Dedifferentiated amniotic fluid mesenchymal stem cell (primary cell): ENCODE data around the gene ATG12.

Experiments
- DNase-seq: peaks from one replicate; pipeline ENCODE4 v3.0.0-alpha.2; 2016; ENCODE audit errors: extremely low spot score

The ATG12 gene

DNA sequence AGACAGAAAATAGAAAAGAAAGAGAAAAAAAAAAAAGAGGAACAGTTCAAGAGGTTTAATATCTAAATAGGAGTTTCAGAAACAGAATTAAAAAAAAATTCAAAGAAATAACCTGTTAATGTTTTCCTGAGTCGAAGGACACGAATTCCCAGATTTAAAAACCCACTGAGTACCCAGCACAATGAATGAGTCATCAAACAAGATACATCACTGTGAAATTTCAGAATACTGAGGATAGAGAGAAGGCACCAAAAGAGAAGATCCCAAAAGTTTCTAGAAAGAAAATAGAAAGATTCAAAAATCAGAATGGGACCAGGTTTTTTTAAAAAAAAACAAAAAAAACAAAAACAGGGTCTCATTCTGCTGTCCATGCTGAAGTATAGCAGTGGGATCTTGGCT is 33.7 kb downstream of the ATG12 start:
- DNase-seq, result no peak

DNA sequence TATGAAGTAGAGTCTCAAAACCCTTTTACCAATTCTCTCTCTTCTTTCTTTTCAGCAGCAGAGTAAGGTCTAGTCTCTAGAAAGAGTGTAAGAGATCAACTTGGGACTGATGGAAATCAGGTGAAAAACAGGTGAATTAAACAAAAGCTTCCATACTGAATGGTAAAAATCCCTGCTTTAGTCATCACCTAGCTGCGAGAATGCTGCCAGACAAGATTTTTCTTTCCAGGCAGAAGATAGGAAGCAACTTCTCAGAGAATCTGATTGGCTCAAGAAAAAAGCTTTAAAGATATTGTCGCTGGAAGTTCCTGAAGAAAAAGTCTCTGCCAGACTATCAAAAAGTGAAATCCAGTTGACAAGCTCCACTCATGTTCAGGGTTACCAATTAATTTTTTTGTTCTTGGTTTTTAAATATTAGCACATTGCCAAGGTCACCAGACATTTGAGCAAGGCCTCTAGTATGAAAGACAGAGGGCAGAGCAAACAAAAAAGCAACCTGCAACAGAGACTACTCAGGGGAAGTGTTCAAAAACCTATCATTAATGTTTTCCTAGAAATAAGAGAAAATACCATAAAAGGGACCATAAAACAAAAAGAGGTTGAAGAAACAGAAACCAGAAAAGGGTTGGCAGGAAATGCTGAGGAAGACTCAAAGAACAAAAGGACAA is 34.2 kb downstream of the ATG12 start:
- no peak for DNase-seq

DNA sequence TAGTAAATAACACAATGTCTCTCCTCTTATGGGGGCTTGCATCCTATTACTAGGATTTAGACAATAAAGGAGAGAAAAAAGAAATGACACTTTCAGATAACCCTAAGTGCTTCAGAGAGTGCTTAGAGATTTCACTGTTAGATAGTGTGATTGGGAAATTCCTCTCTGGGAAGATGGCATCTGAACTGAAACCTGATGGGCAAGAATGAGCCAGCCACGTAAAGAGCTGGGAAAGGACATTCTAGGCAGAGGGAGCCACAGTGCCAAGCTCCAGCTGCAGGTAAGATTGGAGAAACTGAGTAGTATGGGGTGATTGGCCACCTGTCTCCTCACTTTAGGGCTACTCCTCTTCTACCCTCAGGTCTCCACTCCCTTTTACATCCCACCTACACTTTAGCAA is 39.4 kb downstream of the ATG12 start:
- DNase-seq, result no peak

DNA sequence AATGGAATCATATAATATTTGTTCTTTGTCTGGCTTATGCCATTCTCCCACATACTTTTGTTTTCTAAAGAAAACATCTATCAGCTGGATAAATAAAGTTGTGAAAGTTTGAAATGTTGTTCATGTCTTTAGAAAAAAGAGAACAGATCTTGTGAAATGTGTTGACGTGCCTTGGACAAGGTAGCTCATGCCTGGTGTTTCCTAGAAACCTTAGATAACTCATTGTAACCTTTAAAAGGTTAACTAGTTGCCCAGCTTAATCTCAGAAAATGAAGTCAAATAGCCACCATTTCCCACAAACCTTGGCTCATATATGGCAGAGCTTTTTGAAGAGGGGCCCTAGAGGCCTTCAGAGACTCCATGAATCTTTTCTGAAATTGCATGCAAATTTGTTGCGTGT is 40.2 kb downstream of the ATG12 start:
- no peak for DNase-seq

DNA sequence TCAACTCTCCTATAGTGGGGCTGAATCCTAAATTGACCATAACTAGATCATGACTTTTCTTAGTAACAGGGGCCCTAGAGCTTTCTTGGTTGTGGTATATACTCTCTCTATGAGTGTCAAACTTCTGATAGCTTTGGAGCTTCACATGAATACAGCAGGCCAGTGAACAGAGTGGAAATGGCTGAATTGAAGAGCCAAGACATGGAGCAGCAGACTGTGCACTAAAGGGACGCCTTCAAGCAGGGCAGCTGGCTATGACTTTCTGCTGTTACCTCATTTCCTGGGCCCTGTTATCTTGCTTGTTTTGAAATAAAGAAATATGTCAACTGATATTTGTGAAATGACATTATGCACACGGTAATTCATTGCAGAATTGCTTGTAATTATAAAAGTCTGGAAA is 41.3 kb downstream of the ATG12 start:
- no peak for DNase-seq

DNA sequence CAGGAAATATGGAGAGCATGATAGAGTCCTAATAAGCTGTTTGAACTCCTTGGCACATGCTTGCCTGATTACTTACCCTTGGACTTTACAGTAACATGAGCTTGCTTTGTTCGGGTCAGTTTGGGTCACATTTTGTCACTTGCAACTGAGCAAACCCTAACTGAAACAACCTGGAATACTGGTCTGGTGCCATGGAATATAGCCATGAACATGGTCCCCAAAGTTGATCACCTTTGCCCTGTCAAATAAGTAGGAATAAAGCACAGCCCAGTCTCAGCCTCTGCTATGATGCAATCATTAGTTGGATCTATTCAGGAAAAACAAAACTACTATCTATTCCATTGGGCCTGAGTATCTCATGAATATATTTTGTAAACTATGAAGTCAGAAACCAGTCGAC is 43.1 kb downstream of the ATG12 start:
- DNase-seq, result no peak

DNA sequence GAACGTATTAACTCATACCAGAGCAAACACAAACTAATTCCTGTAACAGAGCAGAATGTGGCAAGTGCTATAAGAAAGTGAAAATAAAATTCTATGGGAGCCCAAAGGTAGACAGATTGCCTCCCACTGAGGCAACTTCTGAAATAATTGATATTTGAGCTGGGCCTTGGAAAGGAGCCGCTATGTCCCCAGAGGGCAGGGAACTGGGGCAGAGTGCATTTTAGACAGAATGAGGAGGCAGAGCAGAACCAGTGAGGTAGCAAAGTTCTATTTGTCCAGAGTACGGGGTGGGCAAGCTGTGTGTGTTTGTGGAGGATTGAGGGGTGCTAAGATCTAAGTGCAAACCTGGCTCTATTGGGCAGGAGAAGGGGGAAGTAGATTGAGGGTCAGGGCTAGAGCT is 44.7 kb downstream of the ATG12 start:
- DNase-seq, result no peak

DNA sequence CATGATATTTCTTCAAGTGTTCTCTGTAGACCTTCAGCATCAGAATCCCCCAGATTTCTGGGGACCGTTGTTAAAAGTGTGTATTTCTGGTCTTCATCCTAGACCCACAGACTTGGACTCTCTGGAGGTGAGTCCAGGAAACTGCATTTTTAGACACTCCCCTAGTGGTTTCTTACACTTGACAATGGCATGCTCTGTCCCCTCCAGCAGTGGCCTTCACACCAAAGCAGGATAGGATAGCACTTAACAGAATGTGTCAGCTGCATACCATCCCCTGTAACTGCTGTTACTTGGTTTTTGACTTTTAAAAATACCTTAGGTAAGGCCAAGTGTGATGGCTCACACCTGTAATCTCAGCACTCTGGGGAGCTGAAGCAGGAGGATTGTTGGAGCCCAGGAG is 45.7 kb downstream of the ATG12 start:
- DNase-seq, result no peak

DNA sequence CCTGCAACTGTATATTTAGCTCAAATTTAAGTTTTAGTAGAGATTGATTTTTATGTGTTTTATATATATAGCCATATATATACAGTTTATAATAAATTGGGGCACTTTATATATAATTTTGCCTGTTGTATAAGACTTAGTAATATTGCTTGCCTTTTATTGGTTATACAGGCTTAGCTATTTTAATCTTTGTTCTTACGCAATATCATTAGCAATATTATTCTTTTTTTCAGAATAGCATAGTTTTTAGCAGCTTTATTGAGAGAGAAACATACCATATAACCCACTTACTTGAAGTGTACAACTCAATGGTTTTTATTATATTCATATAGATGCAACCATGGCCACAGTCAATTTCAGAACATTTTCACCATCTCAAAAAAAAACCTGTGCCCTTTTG is 52.9 kb downstream of the ATG12 start:
- DNase-seq, result no peak

DNA sequence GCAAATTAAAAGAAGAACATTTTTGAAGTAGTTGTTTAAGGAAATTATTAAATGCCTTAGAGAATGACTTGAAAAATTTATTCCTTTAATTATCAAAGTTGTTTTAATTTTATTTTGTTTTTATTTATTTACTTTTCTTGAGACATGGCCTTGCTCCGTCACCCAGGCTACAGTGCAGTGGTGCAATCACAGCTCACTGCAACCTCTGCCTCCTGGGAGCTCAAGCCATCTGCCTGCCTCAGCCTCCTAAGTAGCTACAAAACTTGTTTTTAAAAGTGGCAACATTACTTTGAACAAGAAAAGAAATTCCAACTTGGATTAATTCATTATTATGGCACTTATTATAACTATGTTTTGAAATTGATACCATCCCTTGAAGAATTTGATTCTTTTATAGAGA is 53.9 kb downstream of the ATG12 start:
- no peak for DNase-seq

DNA sequence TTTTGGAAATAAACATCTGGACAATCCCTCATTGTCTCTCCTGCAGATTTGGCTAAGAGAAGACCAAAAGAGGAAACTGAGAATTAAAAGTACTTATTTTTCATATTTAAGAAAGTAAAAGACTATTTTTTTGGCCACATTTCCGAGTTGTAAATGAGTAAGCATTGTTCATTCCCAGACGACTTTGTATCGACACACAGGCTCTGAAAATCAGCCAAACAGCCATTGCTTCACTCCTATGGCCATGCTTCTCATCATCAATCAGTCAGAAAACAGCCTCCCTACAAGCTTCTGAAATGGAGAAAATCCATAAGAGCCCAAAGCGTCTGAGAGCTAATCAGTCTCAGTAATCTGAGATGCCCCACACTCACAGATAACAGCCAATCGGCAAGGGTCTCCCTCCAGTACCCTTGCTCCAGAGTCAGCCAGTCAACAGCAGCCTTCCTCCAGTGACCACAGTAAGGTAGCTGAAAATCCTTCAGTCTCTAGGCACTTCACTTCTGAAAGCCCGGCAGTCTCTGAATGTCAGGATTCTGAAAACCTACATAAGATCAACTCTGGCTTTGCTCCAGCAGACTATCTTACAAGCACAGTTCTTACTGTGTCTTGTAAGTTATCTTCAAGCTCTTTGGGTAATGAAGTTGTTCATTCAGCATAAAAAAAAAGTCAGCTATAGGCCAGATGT is 55.8 kb downstream of the ATG12 start:
- DNase-seq, result no peak

DNA sequence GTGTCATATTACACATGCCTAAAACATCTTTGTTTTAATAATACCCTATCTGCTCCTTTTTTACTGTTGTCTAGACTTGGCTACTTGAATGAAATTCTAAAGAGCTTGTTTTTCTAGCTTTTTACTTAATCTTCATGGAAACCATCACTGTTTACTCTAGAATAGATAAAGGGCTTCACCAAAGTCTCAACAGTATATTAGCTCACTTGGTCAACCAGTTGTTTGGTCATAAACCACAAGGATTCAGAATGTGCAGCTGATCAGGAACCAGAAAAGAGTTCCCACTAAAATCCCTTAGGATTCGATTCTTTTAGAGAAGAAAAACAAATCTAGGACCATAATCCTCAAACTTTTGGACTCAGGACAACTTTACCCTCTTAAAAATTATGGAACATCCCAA is 62.9 kb downstream of the ATG12 start:
- DNase-seq, result no peak
